Tongue (tissue), 2 donors: ENCODE measurements around the gene ZDHHC8. TPM values are rescaled to one million over a fixed set of nuclear protein-coding genes. Genes with fewer than 3 reads are reported as not detected.

Source experiments
- DNase-seq: peaks from one replicate; pipeline ENCODE4 v3.0.0-alpha.2; 2015
- total RNA-seq: library from RNA; depleted of rRNA; stranded (reverse); fragments of >200 nt; gene quantifications from one replicate; pipeline ENCODE4 v1.2.3, GENCODE V29; 2014

Gene ZDHHC8
- total RNA-seq, 1 donor from 2014 or later: 39.4 TPM

DNA sequence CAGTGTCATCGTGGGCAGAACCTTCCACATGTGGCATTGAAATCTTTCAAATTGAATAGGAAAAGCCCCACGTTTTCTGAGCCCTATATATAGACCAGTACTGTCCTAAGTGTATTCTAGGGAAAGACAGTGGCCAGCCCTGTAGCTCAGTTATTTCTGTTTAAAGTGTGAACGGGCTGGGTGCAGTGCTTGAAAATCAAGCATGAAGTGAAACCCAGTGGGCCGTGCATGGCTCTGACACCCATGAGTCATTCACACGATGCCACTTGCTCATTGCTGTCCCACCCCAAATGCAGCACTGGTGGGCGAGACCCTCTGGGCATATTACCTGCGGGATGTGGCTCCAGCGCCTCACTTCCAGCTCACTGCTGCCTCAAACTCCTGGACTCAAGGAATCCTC, 49.0 kb downstream of the ZDHHC8 start:
- DNase-seq: no peak

DNA sequence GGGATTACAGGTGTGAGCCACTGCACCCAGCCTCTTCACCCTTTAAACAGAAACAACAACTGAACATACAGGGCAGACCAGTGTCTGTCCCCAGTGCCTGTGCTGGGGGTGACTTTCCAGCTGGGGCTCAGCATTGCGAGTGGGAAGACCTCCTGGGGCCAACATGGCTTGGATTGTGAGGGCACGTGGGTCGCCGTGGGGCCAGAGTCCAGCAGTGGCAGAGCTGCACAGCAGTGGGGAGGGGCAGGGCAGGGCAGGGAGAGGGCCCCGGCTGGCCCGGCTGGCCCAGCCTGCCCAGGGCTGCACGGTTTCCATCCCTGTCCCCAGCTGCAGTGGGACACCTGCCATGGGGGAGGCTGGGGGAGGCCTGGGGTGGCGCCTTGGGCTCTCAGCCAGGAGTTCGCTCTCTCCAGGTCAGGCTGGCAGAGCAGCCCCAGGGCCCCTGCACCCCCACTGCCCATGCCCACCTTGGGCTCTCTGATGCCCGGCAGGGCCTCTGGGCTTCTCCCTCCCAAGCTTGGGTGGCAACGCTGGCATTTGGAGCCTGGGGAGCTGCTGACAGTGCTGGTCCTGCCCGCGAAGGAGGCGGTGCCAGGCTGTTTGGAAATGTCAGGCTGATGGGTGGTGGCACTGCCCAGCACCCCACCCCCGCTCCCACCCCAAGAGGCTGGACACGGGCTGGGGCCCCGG, 49.7 kb downstream of the ZDHHC8 start:
- no peak for DNase-seq

DNA sequence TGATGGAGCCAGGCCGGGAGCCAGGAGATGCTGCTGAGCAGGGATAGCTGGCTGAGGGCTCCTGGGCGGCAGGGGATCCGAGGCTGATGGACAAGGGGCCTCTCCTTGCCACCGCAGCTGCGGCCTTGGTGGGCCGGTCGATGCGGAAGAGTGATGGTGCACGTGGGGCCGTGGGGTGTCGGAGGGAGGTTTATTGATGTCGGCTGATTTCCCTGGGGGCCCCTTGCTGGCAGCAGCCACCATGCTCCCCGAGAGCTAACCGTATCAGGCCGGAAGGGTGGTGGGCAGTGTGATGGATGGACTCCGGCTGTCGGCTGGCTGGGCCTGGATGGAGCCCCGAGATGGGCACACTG, 50.3 kb downstream of the ZDHHC8 start:
- DNase-seq: no peak

DNA sequence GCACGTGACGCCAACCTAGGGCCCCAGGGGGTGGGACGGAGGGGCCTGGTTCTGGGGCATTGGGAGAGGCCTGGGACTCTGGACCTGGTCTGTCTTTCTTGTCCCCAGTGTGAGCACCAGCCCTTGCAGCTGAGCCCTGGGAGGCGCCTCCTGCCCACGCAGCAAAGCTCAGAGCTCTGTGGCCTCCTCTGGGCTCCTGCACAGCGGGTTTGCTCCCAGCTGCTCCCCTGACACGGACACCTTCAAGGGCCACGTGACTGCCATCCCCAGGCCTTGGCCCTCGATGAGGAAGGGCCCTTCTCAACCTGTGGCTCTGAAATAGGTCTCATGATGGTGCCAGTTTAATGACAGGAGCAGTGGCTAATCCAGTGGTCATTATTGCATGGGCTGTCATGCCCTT, 50.8 kb downstream of the ZDHHC8 start:
- DNase-seq: no peak

DNA sequence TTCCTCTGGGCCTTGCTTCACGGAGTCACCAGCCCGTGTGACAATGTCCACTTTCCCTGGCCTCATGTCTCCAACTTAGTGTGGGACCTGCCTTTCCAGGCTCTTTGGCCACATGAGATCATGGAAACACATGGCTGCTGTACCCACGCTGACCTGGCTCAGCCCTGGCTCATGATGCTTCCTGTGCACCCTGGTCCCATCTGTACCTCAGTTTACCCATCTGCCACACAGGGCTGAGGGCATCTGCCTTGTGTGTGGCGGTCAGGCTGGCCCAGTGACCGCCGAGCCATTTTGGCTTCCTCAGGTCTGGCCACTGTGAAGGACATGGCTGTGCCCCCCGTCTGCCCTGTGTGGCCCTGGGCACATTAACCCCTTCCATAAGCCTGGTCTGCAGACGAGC, 51.5 kb downstream of the ZDHHC8 start:
- no peak for DNase-seq

DNA sequence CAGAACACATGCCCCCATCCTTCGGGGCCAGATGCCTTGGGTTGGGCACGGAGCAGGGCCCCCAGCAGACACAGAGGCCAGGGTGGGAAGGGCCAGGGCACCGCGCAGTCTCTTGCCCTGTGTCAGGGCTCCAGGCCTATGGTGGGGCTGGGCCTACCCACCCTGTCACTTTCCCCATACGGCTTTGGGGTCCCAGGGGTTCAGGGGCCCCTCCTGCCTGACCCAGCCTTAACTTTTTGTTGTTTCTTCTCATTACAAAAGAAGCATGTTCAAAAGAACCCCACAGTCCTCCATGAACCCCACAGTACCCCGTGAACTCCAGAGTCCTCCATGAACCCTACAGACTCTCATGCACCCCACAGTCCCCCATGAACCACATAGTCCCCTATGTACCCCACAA, 52.2 kb downstream of the ZDHHC8 start:
- DNase-seq: no peak

DNA sequence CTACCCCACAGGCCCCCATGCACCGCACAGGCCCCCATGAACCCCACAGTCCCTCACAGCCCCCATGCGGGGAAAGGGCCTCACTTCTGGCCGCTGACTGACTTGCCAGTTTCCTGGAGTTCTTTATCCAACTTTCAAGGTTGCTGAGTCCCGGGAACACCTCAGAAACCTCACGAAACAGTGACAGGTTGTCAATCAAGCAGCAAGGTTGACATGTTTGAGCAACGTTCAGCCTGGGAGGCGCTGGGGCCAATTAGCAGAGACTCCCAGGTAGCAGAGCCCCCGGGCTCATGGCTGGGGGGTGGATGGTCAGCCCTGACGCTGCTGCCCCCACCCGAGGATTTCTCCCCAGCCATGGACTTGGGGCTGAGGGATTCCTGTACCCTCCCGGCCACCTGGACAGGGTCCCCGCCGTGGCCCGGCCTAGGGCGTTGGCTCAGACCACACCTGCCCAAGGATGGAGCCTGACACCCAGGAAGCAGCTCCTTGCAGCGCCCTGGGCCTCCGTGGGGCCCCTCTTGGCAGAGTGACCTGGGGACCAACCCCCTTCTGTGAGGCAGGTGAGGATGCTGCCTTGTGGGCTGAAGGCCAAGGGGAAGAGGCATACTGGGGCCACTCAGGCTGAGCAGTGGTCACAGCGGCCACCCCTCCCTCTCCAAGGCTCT, 53.0 kb downstream of the ZDHHC8 start:
- DNase-seq: no peak

DNA sequence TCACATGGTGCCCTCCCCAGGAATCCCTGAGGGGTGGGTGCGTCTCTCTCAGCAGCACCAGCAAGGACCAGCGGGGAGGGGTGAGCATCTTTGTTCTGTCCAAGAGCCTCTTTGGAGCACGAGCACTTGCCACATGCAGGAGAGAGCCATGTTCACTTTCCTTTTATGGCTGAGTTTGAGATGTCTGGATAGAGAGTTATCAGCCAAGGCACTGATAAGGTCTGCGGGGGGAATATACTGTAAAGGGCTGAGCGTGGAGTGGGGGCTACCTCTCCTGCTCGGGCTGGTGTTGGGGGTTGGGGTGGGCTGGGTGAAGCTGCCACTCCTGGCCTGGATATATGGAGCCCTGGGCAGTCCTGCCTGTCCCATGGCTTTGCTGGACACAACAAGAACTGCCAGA, 54.1 kb downstream of the ZDHHC8 start:
- DNase-seq: no peak

DNA sequence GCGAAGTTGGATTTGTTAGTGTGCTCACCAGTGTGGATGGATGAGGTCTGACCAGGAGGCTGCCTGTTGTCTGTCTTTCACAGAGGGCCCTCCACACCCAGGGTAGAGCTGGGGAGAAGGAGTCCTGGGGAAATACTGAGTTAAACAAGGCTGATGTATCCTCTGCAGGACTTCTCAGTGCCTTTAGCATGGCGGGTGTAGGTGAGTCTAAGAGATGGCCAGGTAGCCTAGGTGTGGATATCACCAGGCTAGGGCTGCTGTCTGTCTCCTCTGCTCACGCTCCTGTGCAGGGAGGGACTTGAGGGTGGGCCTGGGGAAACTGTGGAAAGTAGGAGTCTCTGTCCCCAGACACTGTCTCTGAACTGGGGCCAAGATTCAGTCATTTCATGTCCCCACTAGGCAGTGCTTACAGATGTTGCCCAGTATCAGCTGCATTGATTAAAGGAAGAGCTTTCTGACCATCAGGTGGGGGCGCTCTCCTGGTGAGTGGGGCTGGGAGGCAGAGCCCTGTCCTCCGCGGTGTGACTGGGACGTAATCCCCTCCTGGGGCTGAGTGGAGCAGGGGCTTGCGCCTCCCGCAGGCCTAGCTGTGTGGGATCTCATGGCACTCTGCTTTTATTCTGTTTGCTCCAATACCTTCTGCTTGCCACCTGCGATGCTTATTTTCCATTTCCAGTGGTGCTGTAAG, 54.7 kb downstream of the ZDHHC8 start:
- no peak for DNase-seq

DNA sequence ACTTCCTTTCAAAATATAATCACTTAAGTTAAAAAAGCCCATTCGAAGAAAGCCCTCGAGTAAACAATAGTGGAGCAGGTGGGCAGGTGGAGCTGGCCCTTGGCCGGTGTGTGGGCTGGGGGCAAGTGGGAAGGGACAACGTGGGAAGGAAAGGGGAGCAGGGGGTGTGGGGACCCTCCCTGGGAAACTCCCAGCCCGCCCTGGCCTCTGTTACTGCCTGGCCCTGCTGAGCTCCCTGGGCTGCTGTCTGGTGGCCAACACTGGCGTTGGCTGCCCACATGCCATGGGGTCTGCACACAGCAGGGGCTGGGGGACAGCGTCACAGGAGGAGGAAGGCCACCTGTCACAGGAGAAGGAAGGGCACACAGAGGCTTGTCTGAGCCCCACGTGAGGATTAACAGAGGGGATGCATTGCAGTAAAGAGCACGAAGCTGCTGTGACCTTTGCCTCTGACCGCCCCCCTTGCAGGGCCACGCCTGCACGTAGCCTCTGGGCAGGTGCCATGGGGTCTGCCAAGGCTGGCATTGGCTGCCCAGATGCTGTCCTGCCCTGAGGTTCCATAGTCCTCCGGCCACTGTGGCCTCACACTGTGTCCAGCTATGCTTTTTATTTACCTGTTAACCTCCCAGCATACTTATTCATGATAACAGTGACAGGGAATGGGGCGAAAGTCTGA, 55.4 kb downstream of the ZDHHC8 start:
- no peak for DNase-seq

DNA sequence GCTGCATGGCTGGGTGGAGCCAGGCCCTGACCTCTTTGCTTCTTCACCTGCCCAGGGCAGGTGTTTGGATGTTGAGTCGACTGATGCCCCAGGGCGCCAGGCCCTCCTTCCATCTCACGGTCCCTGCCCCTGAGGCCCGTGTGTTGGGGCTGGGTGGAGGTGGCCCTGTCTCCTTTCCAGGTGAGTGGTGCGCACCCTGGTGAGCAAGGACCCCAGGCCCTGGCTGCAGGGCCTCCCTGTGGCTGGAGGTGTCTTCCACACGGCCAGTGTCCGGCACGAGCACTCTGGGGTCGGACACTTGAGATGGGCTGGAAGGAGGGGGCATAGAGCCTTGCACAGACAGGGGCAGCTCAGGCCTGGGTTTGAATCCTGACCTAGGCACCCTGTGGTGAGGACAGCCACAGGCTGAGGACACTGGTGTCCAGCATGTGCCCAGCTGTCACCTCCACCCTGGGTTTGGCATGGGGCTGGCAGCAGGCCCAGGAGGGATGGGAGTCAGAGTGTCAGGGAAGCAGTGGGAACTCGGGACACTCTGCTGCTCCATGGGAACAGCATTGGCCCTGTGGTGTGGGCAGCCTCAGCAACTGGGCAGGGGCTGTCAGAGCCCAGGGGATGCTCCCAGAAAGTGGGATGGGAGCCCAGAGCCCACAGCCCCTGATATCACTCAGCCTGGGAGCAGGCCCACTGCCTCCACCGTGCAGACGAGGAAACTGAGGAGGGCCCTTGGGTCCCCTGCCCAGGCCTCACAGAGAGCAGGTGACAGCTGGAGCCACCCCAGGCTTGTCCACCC, 56.4 kb downstream of the ZDHHC8 start:
- no peak for DNase-seq

DNA sequence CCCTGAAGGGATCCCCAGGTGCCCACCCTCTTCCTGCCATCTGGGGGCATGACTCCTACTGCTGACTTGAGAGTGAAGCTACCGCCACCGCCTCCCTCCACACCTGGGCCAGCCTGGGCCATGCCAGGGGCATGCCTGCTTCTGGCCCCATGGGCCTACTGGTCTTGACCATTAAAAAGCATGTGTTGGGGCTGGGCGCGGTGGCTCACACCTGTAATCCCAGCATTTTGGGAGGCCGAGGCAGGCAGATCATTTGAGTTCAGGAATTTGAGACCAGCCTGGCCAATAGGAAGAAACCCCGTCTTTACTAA, 56.9 kb downstream of the ZDHHC8 start:
- no peak for DNase-seq

DNA sequence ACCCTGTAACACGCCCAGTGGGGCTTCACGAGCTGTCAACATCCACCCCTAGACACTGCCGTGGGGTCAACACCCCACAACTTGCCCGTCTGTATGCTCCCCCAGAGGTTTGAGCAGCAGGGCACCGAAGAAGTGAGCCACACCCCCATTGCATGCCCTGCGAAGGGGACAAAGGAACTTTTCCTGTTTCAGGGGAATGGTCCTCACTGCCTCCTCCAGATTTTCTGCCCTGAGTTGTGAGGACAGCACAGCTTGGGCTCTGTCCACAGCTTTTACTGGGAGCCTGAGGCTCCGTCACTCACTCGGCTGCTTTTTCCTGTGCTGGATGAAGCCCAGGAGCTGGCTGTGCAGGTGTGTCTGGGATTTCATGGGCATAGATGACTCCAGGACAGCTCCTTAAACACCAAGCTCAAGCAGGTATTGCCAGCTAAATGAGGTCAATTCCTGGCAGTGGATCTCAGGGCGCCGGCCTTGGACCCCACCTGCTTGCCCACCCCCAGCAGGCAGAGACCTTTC, 59.5 kb downstream of the ZDHHC8 start:
- no peak for DNase-seq

DNA sequence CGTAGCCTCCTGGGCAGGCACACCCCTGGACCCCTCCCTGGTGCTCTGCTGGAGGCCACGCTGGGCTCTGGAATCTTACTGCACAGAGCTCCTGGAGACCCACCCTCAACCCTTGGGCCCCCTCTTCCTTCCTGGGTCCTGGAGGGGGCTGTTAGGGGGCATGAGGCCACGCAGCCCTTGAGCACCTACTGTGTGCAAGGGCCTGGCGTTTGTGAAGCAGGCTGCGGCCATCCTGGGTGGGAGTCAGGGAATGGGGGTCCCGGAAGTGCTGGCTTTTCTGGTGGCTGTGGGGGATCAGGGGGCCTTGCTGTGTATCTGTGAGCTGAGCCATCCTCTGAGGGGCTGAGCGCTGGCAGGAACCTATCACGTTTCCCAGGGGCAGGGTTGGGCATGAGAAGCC, 60.2 kb downstream of the ZDHHC8 start:
- no peak for DNase-seq

DNA sequence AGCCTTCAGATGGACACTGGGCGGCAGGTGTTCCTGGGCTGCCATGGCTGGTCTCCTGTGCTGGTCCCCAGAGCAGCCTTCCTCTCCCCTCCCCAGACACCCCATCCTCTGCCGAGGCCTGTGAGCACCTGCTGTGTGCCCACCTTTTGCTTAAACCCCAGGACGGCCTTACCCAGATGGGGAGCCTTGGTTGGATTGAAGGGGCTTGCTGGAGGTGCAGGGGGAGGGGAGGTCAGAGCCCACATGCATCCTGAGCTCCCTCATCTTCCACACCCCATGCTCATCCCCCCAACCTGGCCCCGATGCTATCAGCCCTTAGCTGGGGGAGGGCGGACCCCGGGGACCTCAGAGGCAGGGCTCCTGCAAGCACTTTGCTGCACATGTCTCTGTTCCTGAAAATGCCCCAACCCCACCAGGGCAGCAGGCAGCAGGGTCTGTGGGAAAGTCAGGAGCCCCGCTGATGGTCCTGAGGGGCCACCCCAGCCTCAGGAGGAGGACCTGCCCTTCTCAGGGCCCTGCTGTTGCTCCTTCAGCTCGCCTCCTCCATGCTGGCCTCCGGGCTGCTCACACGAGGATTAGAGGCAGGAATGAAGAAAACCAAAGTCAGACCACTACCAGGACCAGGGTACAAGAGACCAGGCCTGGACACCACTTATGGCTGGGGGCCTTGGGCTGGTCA, 60.8 kb downstream of the ZDHHC8 start:
- DNase-seq: no peak

DNA sequence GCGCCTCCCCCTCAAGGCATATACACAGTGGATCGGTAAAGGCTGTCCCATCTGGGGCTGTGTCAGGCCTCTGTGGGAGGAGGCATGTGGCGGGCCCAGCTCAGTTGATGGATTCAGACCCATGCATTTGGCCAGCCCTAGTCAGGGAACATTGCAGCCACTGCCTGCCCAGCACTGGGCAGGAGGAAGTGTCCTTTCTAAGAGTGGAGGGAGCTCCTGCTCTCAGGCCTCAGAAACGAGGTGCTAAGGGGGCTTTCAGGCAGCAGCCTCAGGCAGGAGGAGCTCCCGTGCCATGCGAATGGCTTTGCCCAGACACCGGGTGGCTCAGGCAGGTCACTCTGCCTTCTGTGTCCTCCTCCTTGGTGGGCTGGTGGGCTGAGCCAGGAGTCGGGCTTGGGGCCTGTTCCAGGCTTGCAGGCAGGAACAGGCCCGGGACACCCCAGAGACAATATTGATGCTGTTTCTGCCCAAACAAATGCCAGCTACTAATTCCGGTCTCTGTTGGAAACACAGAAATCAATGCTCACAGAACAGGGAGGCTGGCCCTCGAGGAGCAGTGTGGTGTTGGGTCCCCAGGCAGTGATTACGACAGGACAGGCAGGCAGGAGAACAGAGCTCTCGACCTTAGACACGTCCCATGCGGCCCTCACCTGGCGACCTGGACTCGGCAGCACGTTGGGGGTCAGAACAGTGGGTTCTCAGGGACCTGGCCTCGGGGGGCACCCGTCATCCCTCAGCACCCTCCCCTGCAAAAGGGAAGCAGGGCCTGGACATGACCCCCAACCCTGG, 61.6 kb downstream of the ZDHHC8 start:
- no peak for DNase-seq

DNA sequence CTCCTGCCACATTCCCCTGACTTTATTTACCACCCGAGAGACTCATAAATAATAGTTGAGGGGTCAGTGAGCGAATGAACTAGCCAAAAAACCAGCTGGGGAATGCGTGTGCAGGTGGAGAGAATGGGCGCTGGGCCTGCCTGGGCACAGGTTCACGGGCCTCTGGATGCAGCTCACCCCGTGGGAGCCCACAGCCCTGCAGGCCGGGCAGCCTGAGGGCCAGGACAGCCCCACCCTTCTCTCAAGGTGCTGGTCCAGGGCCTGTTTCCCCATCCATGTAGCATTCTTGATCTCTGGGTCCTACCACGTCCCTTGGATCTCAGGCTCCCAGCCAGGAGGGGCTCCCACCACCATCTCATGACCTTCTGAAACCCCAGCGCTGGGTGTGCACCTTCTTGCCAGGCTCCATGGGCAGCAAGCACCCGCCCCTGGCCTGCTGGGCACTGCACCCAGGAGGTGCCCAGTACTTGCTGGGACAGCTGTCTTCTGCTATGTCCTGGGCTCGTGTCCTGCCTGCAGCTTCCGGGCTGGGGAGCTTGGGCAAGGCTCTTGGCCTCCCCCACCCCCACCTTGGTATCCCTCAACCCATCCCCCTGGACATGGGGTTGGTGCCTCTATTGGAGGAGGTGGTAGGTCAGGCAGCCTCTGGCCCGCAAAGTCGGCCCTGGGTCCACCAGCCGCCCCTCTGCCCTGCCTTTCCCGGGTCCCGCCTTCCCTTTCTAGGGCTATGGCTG, 62.3 kb downstream of the ZDHHC8 start:
- DNase-seq: no peak

DNA sequence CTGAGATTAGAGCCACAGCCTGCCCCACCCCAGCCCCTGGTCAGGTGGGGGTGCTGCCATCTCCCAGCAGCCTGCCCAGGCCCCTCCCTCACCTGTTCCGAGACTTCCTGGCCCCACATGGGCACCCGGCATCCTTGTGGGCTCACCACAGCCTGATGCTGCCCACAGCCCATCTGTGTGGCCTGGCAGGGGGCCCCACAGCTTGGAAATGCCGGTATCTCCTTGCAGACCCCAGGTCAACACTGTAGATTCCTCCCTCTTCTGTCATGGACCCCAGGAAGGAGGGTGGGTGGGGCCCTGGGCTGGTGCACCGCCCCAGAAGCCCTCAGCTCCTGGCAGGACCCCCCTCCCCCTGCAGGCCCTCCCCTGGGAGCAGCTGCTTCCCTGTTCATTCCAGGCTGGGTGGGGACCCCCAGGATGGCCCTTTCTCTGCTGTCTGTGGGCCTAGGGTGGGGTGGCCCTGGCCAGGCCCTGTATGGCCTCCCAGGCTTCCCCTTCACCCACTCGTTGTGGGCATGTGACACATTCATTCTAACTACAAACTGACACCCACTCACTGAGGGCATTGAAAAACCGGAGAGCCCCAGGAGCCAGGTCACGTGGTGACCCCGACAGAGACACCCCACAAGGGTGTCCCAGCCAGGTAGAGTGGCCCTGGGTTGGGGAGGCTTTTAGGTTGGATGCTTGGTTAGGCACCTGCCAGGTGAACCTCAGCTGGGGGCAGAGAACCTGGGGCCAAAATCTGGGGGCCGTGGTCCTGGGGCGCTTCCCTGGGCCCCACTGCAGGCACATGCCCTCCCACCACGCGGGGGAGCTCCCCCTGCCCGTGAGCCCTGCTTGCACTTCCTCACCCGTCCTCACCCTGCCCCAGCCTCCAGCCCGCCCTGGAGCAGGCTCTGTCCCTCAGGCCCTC, 63.3 kb downstream of the ZDHHC8 start:
- no peak for DNase-seq
